SK-N-MC (cell line): ENCODE measurements around the gene OR10W1.
A peak's percentile ranks its signal among the peaks of the same experiment; 100 is the strongest.

ENCODE experiments used
- DNase-seq: peaks from one replicate; pipeline ENCODE4 v3.0.0-alpha.2; 2011; ENCODE audit warnings: low read depth, low spot score
- H3K27ac ChIP-seq: fragments of 200-600 bp; sonication (generic); 2 replicates; pipeline ENCODE4 v1.5.1; 2016; ENCODE audit warnings: mixed run types
- H3K36me3 ChIP-seq: fragments of 200-600 bp; sonication (generic); 2 replicates; pipeline ENCODE4 v1.6.1; 2017; ENCODE audit warnings: antibody characterized with exemption, low read length, mixed read lengths; ENCODE audit not compliant: insufficient read depth
- H3K4me3 ChIP-seq: fragments of 200-600 bp; sonication (generic); 2 replicates; pipeline ENCODE4 v1.5.1; 2016
- H3K9ac ChIP-seq: fragments of 200-600 bp; sonication (generic); 2 replicates; pipeline ENCODE4 v1.8.0; 2017; ENCODE audit warnings: mixed run types, mixed read lengths; ENCODE audit not compliant: insufficient read length
- H3K9me3 ChIP-seq: fragments of 200-600 bp; sonication (generic); 2 replicates; pipeline ENCODE4 v1.6.1; 2017; ENCODE audit warnings: low read depth, mild to moderate bottlenecking, antibody characterized with exemption, low read length, moderate library complexity, mixed read lengths
- EZH2 ChIP-seq: fragments of 200-600 bp; sonication (generic); IDR thresholded peaks from one replicate; pipeline ENCODE4 v1.6.1; 2017; ENCODE audit warnings: antibody characterized with exemption
- FOXP2 ChIP-seq: optimal IDR thresholded peaks from 2 replicates; pipeline ENCODE3; 2011; ENCODE audit warnings: mild to moderate bottlenecking, moderate library complexity; ENCODE audit not compliant: insufficient read depth; ENCODE audit errors: extremely low read length, control extremely low read depth
- POLR2AphosphoS5 ChIP-seq: IDR thresholded peaks from 2 replicates; pipeline ENCODE4 v1.6.1; 2012; ENCODE audit warnings: mild to moderate bottlenecking, low read depth, low read length, borderline replicate concordance

OR10W1 gene, protein sequence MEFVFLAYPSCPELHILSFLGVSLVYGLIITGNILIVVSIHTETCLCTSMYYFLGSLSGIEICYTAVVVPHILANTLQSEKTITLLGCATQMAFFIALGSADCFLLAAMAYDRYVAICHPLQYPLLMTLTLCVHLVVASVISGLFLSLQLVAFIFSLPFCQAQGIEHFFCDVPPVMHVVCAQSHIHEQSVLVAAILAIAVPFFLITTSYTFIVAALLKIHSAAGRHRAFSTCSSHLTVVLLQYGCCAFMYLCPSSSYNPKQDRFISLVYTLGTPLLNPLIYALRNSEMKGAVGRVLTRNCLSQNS

DNA sequence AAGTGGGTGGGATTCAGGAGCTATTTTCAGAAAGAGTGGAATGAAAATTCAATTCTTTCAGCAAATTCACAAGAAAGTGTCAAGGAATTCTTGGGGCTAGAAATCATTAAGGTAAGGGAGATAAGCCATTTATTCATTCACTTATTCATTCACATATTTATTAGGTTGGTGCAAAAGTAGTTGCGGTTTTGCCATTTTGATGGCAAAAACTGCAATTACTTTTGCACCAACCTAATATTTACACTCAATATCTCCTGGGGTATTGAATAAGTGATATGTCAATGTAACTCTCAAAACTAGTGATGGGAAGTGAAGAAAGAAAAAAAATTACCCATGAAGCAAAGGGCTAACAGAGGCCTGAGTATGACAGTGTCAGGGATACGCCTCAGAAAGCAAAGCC lies at the start of gene OR10W1:
Gene OR10W1 (minus strand): TSS at position 119 of the 400 bp plus-strand sequence. CDS start 402 bp downstream, outside the sequence.
- Histone ChIP-seq H3K9me3 (no peaks in the 10 kb centered on the region), H3K4me3 (no peak within 1 kb of the TSS), H3K9ac (no peak within 1 kb of the TSS), H3K27ac (no peak within 1 kb of the TSS), H3K36me3 (no peaks in the 10 kb centered on the region)
- TF ChIP-seq POLR2AphosphoS5, result no peak
- no peak for TF ChIP-seq FOXP2
- TF ChIP-seq EZH2, result no peak
- no peak for DNase-seq

DNA sequence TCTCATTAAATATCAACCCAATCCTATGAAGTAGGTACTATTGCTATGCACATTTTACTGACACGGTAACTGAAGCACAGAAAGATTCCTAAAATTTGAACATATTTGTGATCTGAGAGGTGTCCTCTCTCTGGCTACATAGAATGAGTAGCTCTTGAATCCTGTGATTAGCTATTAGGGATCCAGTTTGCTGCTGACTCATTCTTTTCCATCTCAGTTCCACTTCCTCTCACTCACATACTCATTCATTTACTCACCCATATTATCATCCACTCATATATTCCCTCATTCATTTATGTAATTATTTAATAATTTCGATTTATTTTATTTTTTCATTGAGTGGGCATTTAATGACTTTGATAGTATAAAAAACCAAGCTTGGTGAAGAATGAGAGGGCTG lies 48.1 kb upstream of the OR10W1 start:
- Histone ChIP-seq H3K9ac (no peak overlapping the region), H3K27ac (no peak overlapping the region), H3K36me3 (no peaks in the 10 kb centered on the region), H3K9me3 (no peaks in the 10 kb centered on the region), H3K4me3 (no peak overlapping the region)
- TF ChIP-seq FOXP2, result no peak
- no peak for TF ChIP-seq EZH2
- no peak for TF ChIP-seq POLR2AphosphoS5
- DNase-seq, result no peak

DNA sequence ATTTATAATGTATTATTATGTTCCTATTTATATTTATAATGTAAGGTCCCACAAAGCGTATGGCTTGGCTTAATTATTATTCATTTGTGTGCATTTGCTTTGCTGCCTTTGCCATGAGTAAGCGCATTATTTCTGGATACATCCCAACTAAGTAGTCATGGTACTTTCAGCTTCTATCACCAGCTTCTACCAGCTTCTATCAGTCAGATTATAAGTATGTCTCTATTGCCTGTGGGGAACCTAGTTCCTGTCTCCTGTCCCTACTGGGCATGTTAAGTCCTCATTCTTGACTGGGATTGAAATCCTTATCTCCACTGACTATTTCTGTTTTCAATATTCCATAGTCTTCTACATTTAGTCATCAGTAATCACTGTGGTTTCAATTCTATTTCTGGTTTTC lies 33.5 kb upstream of the OR10W1 start:
- H3K36me3 ChIP-seq, result no peaks in the 10 kb centered on the region
- no peak overlapping the region for H3K27ac ChIP-seq
- no peak overlapping the region for H3K4me3 ChIP-seq
- no peak for DNase-seq
- no peak for TF ChIP-seq POLR2AphosphoS5
- no peak for TF ChIP-seq FOXP2
- TF ChIP-seq EZH2, result no peak
- no peaks in the 10 kb centered on the region for H3K9me3 ChIP-seq
- no peak overlapping the region for H3K9ac ChIP-seq

DNA sequence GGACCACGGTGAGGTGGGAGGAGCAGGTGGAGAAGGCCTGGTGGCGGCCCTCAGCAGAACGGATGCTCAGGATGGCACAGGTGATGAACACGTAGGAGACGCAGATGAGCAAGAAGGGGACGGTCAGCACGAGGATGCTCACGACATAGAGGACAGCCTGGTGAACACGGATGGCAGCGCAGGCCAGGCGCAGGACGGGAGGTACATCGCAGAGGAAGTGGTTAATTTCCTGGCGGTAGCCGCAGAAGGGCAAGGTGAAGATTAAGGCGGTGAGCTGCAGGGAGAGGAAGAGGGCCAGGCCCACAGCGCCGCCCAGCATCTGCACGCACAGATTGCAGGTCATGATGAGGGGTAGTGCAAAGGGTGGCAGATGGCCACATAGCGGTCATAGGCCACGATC lies 24.0 kb upstream of the OR10W1 start:
- DNase-seq, result no peak
- no peak overlapping the region for H3K27ac ChIP-seq
- H3K9ac ChIP-seq, result no peak overlapping the region
- H3K9me3 ChIP-seq, result no peaks in the 10 kb centered on the region
- TF ChIP-seq FOXP2, result no peak
- no peak for TF ChIP-seq EZH2
- TF ChIP-seq POLR2AphosphoS5, result no peak
- no peaks in the 10 kb centered on the region for H3K36me3 ChIP-seq
- H3K4me3 ChIP-seq, result no peak overlapping the region

DNA sequence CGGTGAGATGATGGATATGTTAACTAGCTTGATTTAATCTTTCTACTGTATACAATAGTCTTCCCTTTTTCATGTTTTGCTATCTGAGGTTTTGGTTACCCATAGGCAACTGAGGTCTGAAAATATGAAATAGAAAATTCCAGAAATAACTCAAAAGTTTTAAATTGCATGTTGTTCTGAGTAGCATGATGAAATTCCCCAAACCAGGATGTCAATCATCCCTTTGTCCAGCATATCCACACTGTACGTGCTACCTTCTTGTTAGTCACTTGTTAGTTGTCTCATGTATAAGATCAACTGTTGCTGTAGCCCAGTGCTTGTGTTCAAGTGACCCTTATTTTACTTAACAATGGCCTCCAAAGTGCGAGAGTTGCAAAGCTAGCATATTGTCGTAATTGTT lies 21.2 kb upstream of the OR10W1 start:
- Histone ChIP-seq H3K4me3 (no peak overlapping the region), H3K36me3 (no peaks in the 10 kb centered on the region), H3K27ac (no peak overlapping the region), H3K9ac (no peak overlapping the region), H3K9me3 (no peaks in the 10 kb centered on the region)
- TF ChIP-seq EZH2 (no peak), POLR2AphosphoS5 (no peak), FOXP2 (no peak)
- no peak for DNase-seq

DNA sequence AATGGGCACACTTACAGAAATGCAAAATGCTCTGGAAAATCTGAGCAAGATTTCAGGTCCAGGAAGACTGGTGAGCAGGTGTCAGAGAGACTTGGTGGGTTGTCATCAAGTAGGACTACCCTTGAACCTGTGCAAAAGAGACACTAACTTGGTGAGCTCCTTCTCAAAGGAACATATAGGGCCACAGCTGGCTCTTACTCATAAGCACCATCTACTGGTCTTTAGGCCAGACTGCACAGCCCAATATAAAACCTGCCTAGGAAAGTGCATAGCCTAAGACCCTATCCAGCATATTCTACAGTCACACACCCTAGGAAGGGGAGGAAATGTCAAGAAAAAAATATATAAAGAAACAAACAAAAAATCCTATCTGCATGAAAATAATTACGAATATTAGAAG lies 18.2 kb upstream of the OR10W1 start:
- Histone ChIP-seq H3K36me3 (no peaks in the 10 kb centered on the region), H3K4me3 (no peak overlapping the region), H3K9me3 (no peaks in the 10 kb centered on the region), H3K9ac (no peak overlapping the region), H3K27ac (no peak overlapping the region)
- DNase-seq, result peak; percentile 32
- TF ChIP-seq POLR2AphosphoS5 (no peak), FOXP2 (no peak), EZH2 (no peak)

DNA sequence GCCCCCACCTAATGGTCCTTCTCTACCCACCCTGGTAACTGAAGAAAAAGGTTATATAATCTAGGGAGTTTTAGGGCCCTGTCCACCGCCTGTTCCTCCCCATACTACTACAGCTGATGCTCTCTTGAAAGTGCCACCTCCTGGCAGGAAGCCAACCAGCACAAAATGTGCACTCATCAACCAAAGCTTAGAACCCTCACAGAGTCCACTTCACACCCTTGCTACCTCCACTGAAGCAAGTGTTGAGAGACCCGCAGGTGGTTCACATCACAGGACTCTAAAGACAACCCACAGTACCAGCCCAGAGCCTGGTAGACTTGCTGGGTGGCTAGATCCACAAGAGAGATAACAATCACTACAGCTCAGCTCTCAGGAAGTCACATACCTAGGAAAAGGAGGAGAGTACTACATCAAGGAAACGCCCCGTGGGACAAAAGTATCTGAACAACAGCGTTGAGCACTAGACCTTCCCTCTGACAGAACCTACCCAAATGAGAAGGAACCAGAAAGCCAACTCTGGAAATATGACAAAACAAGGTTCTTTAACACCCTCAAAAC lies 17.5 kb upstream of the OR10W1 start:
- no peak for TF ChIP-seq FOXP2
- TF ChIP-seq EZH2, result no peak
- TF ChIP-seq POLR2AphosphoS5, result no peak
- Histone ChIP-seq H3K27ac (no peak overlapping the region), H3K4me3 (no peak overlapping the region), H3K36me3 (no peaks in the 10 kb centered on the region), H3K9ac (no peak overlapping the region), H3K9me3 (no peaks in the 10 kb centered on the region)
- DNase-seq, result no peak

DNA sequence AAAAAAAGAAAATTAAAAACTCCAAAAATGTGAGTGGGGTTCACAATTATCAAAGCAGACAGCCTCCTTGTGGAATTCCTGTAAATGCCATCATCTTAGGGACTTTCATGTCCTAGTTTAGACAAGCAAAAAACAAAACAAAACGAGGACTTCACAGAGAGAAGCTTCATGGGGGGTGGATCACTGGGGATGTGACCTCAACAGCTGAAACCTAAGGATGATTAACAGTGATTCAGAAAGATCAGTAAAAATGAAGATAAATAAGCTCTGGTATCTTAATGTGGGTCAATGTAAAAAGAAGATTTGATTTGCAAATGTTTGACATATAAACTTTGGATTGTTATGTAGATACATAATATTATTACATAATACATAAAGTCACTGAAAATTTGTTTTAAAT lies 8.1 kb upstream of the OR10W1 start:
- no peak for DNase-seq
- H3K4me3 ChIP-seq, result no peak overlapping the region
- H3K36me3 ChIP-seq, result no peaks in the 10 kb centered on the region
- H3K9ac ChIP-seq, result no peak overlapping the region
- no peaks in the 10 kb centered on the region for H3K9me3 ChIP-seq
- TF ChIP-seq EZH2, result no peak
- no peak for TF ChIP-seq POLR2AphosphoS5
- TF ChIP-seq FOXP2, result no peak
- no peak overlapping the region for H3K27ac ChIP-seq

DNA sequence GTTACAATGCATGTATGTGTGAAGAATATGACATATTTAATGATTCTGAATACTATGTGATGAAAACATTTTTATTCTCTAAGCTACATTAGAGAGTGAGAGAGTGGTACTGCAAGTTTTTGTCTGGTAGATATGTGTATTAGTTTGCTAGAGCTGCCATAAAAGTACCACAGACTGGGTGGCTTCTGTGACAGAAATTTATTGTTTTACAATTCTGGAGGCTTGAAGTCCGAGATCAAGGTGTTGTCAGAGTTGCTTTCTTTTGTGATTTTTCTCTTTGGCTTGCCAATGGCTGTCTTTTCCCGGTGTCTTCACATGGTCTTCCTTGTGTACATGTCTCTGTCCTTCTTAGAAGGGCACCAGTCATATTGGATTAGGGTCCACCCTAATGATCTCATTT lies 6.9 kb upstream of the OR10W1 start:
- no peak for TF ChIP-seq FOXP2
- TF ChIP-seq POLR2AphosphoS5, result no peak
- Histone ChIP-seq H3K36me3 (no peaks in the 10 kb centered on the region), H3K4me3 (no peak overlapping the region), H3K9me3 (no peaks in the 10 kb centered on the region), H3K27ac (no peak overlapping the region), H3K9ac (no peak overlapping the region)
- no peak for DNase-seq
